Caki2 (cell line): ENCODE results near the gene SHPK. TPM values are rescaled to one million over a fixed set of nuclear protein-coding genes. Genes with fewer than 3 reads are reported as not detected.

ENCODE experiments used
- DNase-seq: peaks from one replicate; pipeline ENCODE4 v3.0.0-alpha.2; 2015; ENCODE audit warnings: low read depth
- in situ Hi-C: cut with HindIII; loops from 2 replicates; pipeline ENCODE4 v1.10.0; 2016; ENCODE audit warnings: low sequenced_read_pairs, low pct_unique_long_range_greater_than_20kb, mixed read lengths
- total RNA-seq: library from RNA; depleted of rRNA; stranded (reverse); fragments of >200 nt; shearing (Covaris generic); gene quantifications from 2 replicates; pipeline ENCODE4 v1.2.3, GENCODE V29; 2014; ENCODE audit warnings: low replicate concordance

SHPK gene
- total RNA-seq, 1 experiment from 2014 or later: 8.9 TPM

GRCh38 chr17:3639981-3640596 is 4.0 kb upstream of the SHPK start:
- DNase-seq: no peak

GRCh38 chr17:3636908-3637373 is 891 bp upstream of the SHPK start:
- in situ Hi-C loops: no loop called here

More at GRCh38 chr17:3639981-3640596, 4.0 kb upstream of the SHPK start:
- in situ Hi-C loops: no loop called here

DNA sequence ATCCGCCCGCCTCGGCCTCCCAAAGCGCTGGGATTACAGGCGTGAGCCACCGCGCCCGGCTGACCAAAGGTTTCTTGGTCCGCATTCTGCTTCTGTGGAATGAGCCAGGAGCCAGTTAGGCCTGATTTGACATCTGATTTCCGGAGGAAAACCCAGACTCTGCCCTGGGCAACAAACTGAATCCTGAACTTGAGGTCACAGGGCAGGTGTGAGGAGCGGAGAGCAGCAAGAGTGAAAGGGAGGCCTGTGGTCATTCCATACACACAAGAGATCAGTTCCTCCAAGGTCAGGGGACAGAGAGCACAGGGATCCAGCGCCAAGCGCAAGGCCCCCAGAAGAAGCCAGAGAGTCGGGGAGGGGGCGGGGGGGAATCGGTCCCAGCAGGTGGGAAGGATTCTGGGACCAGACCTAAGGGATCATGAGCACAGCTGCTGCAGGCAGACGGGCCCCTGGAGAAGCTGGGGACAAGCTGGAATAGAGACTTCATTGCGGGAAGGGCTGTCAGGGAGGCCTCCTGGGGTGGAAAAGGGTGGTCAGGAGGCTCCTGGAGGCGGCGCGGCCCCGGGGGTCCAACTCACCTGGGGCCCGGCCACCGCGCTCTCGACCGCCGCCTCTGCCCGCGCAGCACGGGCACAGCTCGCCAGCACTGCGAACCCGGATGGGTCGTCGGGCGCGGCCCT is 436 bp downstream of the SHPK start:
- in situ Hi-C loops: no loop called here
- peak; percentile 12 for DNase-seq

More at GRCh38 chr17:3636908-3637373, 891 bp upstream of the SHPK start:
- no peak for DNase-seq

GRCh38 chr17:3632287-3632686 is 3.8 kb downstream of the SHPK start:
- in situ Hi-C loops: no loop called here
- no peak for DNase-seq

GRCh38 chr17:3630781-3631180 is 5.3 kb downstream of the SHPK start:
- no peak for DNase-seq
- in situ Hi-C loops: no loop called here

- in situ Hi-C loops: no loop called here
- no peak for DNase-seq
Measured at GRCh38 chr17:3627769-3628167, 8.3 kb downstream of the SHPK start.

GRCh38 chr17:3626831-3627768 is 8.9 kb downstream of the SHPK start:
- in situ Hi-C loops: no loop called here
- no peak for DNase-seq

DNA sequence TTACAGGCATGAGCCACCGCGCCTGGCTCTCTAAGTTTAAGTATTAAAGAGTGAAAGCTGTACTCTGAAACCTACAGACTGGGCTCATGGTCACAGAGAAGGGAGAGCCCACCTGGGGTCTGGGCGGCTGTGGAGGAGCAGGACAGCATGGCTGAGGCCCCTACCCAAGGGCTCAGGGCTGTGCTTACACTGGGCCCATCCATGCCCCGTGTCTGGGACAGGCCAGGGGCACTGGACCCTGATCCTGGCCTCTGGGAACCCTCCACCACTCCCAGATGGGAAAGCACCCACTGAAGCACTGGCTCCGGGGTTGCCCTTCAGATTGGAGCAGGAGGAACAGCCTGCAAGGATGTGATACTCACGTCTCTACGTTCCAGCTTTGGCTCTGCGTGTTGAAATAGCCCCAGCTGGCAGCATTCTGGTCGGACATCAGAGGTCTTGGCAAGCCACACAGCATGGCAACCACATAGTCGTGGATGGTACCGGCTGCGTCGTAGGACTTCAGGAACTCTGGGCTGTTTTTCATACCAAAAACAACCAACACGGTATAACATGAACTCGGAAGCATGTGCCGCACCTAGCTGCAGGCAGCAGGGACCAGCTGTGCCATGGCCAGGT is 13.0 kb downstream of the SHPK start:
- in situ Hi-C loops: no loop called here

DNA sequence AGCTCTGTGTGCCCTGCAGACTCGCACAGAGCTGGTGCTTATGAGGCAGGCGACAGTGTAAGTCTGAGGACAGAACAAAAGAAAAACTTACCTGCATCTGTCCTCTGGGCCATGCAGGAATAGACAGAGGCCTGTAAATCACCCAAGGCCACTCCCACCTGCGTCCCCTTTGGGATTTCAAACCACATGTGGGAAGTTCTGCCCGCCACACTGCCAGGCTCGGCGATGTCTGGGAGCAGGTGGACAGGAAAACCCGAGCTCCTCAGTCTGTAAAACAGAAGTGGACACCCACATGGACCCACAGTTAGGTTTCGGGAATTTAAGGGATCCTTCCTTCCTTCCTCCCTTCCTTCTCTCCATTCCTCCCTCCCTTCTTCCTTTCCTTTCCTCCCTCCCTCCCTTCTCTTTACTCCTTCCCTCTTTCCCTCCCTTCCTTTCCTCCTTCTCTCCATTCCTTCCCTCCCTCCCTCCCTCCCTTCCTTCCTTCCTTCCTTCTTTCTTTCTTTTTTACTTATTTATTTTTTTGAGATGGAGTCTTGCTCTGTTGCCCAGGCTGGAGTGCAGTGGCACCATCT is 14.8 kb downstream of the SHPK start:
- in situ Hi-C loops: no loop called here
- DNase-seq: no peak

More for the DNA sequence above, 13.0 kb downstream of the SHPK start:
- no peak for DNase-seq

GRCh38 chr17:3615160-3615870 is 20.7 kb downstream of the SHPK start:
- in situ Hi-C loops: no loop called here
- no peak for DNase-seq

- in situ Hi-C loops: no loop called here
- DNase-seq: no peak
Measured at GRCh38 chr17:3613124-3613523, 22.9 kb downstream of the SHPK start.

DNA sequence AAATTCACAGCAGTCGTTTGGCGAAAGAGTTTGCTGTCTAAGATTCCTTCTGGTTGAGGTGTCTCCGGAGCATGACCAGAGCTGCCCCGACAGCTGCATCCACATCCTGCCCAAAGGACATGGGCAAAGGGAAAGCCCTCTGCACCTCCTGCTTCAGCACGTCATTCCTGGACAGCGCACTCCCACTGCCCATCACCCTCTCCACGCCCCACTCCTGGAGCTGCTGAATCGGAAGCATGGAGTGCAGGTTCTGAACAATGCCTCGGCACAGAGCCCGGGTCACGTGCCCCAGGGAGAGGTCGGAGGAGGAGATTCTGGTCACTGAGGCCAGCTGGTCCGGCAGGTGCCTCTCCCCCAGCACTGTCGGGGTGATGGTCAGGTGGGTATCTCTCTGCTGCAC is 25.5 kb downstream of the SHPK start:
- no peak for DNase-seq
- in situ Hi-C loops: no loop called here

- no peak for DNase-seq
- in situ Hi-C loops: no loop called here
Measured at GRCh38 chr17:3609689-3610088, 26.4 kb downstream of the SHPK start.

- in situ Hi-C loops: no loop called here
- no peak for DNase-seq
Measured at GRCh38 chr17:3603870-3604259, 32.2 kb downstream of the SHPK start.

DNA sequence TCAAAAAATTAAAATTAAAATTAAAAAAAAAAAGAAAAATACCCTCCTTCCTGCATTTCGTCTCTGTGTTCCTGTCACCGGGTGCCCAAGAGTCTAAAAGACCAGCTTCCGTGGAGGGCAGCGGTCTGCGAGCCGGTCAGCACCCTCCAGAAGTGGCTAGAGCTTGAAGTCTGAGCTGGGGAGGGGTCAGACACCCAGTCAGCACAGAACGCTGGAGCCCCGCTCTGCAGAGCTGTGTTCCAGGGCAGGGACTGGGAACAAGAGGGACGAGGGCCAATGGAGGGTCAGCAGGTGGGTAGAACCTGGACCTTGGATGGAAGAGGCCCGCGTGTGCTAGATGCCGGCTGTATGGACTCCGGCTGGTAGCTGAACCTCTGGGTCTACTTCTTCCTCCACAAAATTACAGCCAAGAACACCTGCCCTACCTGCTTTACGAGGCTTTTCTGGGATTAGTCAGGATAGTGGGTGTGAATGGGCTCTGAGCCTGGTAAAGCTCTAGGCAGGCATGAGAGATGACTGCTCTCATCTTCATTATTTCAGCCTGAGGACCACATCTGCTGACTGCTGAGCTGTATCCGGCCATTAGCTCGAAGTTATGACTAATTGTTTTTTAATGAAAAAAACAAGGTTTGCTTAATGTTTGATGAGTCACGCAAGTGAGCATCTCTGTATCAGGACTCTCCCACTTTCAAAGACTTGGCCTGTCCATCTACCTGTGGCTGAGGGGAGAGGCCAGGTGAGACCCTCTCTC is 32.8 kb downstream of the SHPK start:
- in situ Hi-C loops: no loop called here
- peak; percentile 18 for DNase-seq

- no peak for DNase-seq
- in situ Hi-C loops: no loop called here
Measured at GRCh38 chr17:3602499-3602898, 33.6 kb downstream of the SHPK start.
